K562 (cell line): ENCODE results near the gene LCNL1.

Experiments used
- BRD4 ChIP-seq: fragments of 200-600 bp; sonication (generic); IDR thresholded peaks from 2 replicates; pipeline ENCODE4 v1.6.1; 2017; ENCODE audit warnings: inconsistent platforms
- CBX5 ChIP-seq: IDR thresholded peaks from 2 replicates; pipeline ENCODE4 v1.6.1; 2014; ENCODE audit warnings: low read depth, borderline replicate concordance
- CTCF ChIP-seq, 3 experiments: IDR thresholded peaks in 2 of 3; conservative IDR thresholded peaks in 1 of 3; 2 replicates each; pipeline ENCODE4 v1.5.1; 2011 to 2012; ENCODE audit warnings: low read length in 3 of 3, mild to moderate bottlenecking in 3 of 3, control low read depth in 2 of 3, improper control_type of control experiment in 1 of 3, inconsistent platforms in 1 of 3, low read depth in 1 of 3, mixed read lengths in 1 of 3, moderate library complexity in 1 of 3; ENCODE audit not compliant: insufficient read depth in 2 of 3
- HDGF ChIP-seq: fragments of 450-650 bp; IDR thresholded peaks from 2 replicates; pipeline ENCODE4 v1.6.1; 2016
- NR1H2 ChIP-seq: sonication (generic); formaldehyde crosslinking; IDR thresholded peaks from 2 replicates; pipeline ENCODE4 v1.4.0; 2020; ENCODE audit warnings: mild to moderate bottlenecking, missing genetic modification reagents
- NRF1 ChIP-seq, 2 experiments: fragments of 450-650 bp; IDR thresholded peaks in 1 of 2; conservative IDR thresholded peaks in 1 of 2; 2 replicates each; pipeline ENCODE4 v1.6.1; 2014; ENCODE audit warnings: mild to moderate bottlenecking in 2 of 2
- TF ChIP-seq, protein P1 (sequence below): fragments of 450-650 bp; IDR thresholded peaks from 2 replicates; pipeline ENCODE4 v1.6.1; 2016
- TF ChIP-seq, protein P2 (sequence below), 2 experiments: fragments of 450-650 bp; formaldehyde crosslinking in 1 of 2; IDR thresholded peaks; 2 replicates each; pipeline versions ENCODE4 v1.4.0 to v1.6.1; 2014 to 2020; ENCODE audit warnings: mild to moderate bottlenecking in 2 of 2, borderline replicate concordance in 1 of 2, low read depth in 1 of 2

DNA sequence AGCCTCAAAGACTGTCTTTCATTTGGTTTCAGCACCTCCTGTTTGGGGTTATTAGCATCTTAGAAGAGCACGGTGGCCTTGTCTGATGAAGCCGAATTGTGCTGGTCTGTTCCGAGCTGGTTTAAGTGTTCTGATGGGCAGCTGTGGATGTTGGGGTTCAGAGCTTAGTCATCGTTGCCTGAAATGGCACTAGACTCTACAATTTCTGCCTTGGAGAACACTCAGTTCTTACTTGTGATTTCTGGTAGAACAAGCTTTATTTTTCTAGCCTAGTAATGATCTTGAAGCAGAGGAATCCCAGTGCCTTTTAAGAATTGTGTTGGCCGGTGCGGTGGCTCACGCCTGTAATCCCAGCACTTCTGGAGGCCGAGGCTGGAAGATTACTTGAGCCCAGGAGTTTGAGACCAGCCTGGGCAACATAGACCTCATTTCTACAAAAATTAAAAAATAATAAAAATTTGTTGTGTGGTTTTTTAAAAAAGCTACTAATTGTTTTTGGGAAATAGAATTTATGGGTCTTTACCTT, 46.1 kb upstream of the LCNL1 start:
- TF ChIP-seq CTCF (IDR thresholded peaks at IDR 0.05 in 2 of 3, conservative IDR thresholded peaks at IDR 0.05 in 1 of 3; ENCODE audit: insufficient read depth in 2 of 3, low read depth in 1 of 3, low read length in 3 of 3): no peak
- no peak for TF ChIP-seq CBX5
- no peak for TF ChIP-seq NRF1 (conservative IDR thresholded peaks at IDR 0.05 in 1 of 2, IDR thresholded peaks at IDR 0.05 in 1 of 2)
- TF ChIP-seq, protein P1, sequence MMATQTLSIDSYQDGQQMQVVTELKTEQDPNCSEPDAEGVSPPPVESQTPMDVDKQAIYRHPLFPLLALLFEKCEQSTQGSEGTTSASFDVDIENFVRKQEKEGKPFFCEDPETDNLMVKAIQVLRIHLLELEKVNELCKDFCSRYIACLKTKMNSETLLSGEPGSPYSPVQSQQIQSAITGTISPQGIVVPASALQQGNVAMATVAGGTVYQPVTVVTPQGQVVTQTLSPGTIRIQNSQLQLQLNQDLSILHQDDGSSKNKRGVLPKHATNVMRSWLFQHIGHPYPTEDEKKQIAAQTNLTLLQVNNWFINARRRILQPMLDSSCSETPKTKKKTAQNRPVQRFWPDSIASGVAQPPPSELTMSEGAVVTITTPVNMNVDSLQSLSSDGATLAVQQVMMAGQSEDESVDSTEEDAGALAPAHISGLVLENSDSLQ: no peak
- TF ChIP-seq BRD4: no peak
- TF ChIP-seq, protein P2, sequence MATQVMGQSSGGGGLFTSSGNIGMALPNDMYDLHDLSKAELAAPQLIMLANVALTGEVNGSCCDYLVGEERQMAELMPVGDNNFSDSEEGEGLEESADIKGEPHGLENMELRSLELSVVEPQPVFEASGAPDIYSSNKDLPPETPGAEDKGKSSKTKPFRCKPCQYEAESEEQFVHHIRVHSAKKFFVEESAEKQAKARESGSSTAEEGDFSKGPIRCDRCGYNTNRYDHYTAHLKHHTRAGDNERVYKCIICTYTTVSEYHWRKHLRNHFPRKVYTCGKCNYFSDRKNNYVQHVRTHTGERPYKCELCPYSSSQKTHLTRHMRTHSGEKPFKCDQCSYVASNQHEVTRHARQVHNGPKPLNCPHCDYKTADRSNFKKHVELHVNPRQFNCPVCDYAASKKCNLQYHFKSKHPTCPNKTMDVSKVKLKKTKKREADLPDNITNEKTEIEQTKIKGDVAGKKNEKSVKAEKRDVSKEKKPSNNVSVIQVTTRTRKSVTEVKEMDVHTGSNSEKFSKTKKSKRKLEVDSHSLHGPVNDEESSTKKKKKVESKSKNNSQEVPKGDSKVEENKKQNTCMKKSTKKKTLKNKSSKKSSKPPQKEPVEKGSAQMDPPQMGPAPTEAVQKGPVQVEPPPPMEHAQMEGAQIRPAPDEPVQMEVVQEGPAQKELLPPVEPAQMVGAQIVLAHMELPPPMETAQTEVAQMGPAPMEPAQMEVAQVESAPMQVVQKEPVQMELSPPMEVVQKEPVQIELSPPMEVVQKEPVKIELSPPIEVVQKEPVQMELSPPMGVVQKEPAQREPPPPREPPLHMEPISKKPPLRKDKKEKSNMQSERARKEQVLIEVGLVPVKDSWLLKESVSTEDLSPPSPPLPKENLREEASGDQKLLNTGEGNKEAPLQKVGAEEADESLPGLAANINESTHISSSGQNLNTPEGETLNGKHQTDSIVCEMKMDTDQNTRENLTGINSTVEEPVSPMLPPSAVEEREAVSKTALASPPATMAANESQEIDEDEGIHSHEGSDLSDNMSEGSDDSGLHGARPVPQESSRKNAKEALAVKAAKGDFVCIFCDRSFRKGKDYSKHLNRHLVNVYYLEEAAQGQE (IDR thresholded peaks at IDR 0.05; ENCODE audit: borderline replicate concordance): no peak
- TF ChIP-seq, protein P2 (CRISPR knock-in tag; IDR thresholded peaks at IDR 0.05; ENCODE audit: low read depth): no peak
- no peak for TF ChIP-seq HDGF
- no peak for TF ChIP-seq NR1H2
